ENCODE data around the gene HMG20B.

HMG20B gene

GRCh38 chr19:3537101-3537437, 35.7 kb upstream of the HMG20B start:
- no peak for DNase-seq (ENCODE audit: low read depth in 3 of 3)

- no peak for DNase-seq (ENCODE audit: low read depth in 3 of 3)
These were observed 35.1 kb upstream of the HMG20B start for GRCh38 chr19:3537438-3538240.

GRCh38 chr19:3538258-3538929, 34.4 kb upstream of the HMG20B start:
- no peak for DNase-seq (ENCODE audit: low read depth in 3 of 3)

- no peak for DNase-seq (ENCODE audit: low read depth in 3 of 3)
These were observed 33.6 kb upstream of the HMG20B start, which contains the start of gene TEKTIP1 for GRCh38 chr19:3538965-3539755. TEKTIP1 (plus strand) TSS chr19:3539174; CDS start chr19:3539178, 4 bp downstream.

- DNase-seq (ENCODE audit: low read depth in 3 of 3) = no peak
These were observed 33.0 kb upstream of the HMG20B start for GRCh38 chr19:3539756-3540118.

- DNase-seq (ENCODE audit: low read depth in 3 of 3) = no peak
These were observed 29.3 kb upstream of the HMG20B start for GRCh38 chr19:3543150-3544057.

GRCh38 chr19:3544058-3544376, 28.7 kb upstream of the HMG20B start:
- DNase-seq (ENCODE audit: low read depth in 3 of 3) = no peak

- DNase-seq (ENCODE audit: low read depth in 3 of 3) = peak; percentile 48 to 72 (median 71)
These were observed 27.7 kb upstream of the HMG20B start for GRCh38 chr19:3544742-3545668.

GRCh38 chr19:3545669-3546034, 27.1 kb upstream of the HMG20B start:
- no peak for DNase-seq (ENCODE audit: low read depth in 3 of 3)

- no peak for DNase-seq (ENCODE audit: low read depth in 3 of 3)
These were observed 26.6 kb upstream of the HMG20B start for GRCh38 chr19:3546119-3546518.

- DNase-seq (ENCODE audit: low read depth in 3 of 3) = no peak
These were observed 25.4 kb upstream of the HMG20B start for GRCh38 chr19:3547301-3547731.

GRCh38 chr19:3547767-3548282, 24.9 kb upstream of the HMG20B start:
- no peak for DNase-seq (ENCODE audit: low read depth in 3 of 3)

- DNase-seq (ENCODE audit: low read depth in 3 of 3) = no peak
These were observed 24.1 kb upstream of the HMG20B start for GRCh38 chr19:3548606-3549005.

- no peak for DNase-seq (ENCODE audit: low read depth in 3 of 3)
These were observed 22.9 kb upstream of the HMG20B start for GRCh38 chr19:3549816-3550215.

GRCh38 chr19:3550947-3551791, 21.6 kb upstream of the HMG20B start:
- DNase-seq (ENCODE audit: low read depth in 3 of 3) = no peak

GRCh38 chr19:3551792-3552095, 21.0 kb upstream of the HMG20B start:
- DNase-seq (ENCODE audit: low read depth in 3 of 3) = no peak

GRCh38 chr19:3554254-3555083, 18.3 kb upstream of the HMG20B start:
- no peak for DNase-seq (ENCODE audit: low read depth in 3 of 3)

GRCh38 chr19:3555653-3556422, 16.9 kb upstream of the HMG20B start:
- DNase-seq (ENCODE audit: low read depth in 3 of 3) = no peak

Measured in stimulated activated CD4-positive, alpha-beta T cell treated with anti-CD3 and anti-CD28 coated beads, TNF-alpha, amount 100 ng/mL, for 48 hours (primary cell).